ENCODE results near the gene TCF4.

- TF ChIP-seq EZH2phosphoT487 (IDR thresholded peaks at IDR 0.05; ENCODE audit: borderline replicate concordance) (no peak), POLR2AphosphoS5 (IDR thresholded peaks at IDR 0.05; ENCODE audit: low read depth, low read length) (no peak), EZH2 (IDR thresholded peaks at IDR 0.05) (no peak), CEBPB (IDR thresholded peaks at IDR 0.05; ENCODE audit: low read depth) (no peak), ZFX (IDR thresholded peaks at IDR 0.05) (no peak), REST (IDR thresholded peaks at IDR 0.05; ENCODE audit: low read depth) (no peak), ELF1 (IDR thresholded peaks at IDR 0.05; ENCODE audit: borderline replicate concordance, low read depth) (no peak), MAX (IDR thresholded peaks at IDR 0.05) (no peak), POLR2A (IDR thresholded peaks at IDR 0.05; ENCODE audit: borderline replicate concordance, extremely low read depth, insufficient read depth, insufficient read length) (no peak), YY1 (IDR thresholded peaks at IDR 0.05; ENCODE audit: extremely low read depth, insufficient replicate concordance, low read depth, low read length) (no peak), SP1 (IDR thresholded peaks at IDR 0.05; ENCODE audit: low read depth) (no peak)
- TF ChIP-seq, protein P1, sequence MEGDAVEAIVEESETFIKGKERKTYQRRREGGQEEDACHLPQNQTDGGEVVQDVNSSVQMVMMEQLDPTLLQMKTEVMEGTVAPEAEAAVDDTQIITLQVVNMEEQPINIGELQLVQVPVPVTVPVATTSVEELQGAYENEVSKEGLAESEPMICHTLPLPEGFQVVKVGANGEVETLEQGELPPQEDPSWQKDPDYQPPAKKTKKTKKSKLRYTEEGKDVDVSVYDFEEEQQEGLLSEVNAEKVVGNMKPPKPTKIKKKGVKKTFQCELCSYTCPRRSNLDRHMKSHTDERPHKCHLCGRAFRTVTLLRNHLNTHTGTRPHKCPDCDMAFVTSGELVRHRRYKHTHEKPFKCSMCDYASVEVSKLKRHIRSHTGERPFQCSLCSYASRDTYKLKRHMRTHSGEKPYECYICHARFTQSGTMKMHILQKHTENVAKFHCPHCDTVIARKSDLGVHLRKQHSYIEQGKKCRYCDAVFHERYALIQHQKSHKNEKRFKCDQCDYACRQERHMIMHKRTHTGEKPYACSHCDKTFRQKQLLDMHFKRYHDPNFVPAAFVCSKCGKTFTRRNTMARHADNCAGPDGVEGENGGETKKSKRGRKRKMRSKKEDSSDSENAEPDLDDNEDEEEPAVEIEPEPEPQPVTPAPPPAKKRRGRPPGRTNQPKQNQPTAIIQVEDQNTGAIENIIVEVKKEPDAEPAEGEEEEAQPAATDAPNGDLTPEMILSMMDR (IDR thresholded peaks at IDR 0.05 in 2 of 3, conservative IDR thresholded peaks at IDR 0.05 in 1 of 3; ENCODE audit: borderline replicate concordance in 1 of 3, insufficient read depth in 1 of 3, low read depth in 2 of 3, low read length in 2 of 3) = no peak
- TF ChIP-seq, protein P2, sequence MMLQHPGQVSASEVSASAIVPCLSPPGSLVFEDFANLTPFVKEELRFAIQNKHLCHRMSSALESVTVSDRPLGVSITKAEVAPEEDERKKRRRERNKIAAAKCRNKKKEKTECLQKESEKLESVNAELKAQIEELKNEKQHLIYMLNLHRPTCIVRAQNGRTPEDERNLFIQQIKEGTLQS (IDR thresholded peaks at IDR 0.05) = no peak
Observed at GRCh38 chr18:55256929-55257289, 331.1 kb downstream of the TCF4 start.
